K562 (cell line): ENCODE data around the gene GNAI2. TPM values are rescaled to one million over a fixed set of nuclear protein-coding genes. Genes with fewer than 3 reads are reported as not detected.

Source experiments
- ATAC-seq: fragments of 200-7000 bp; cut with Tn5 transposase; 3 replicates; pipeline ENCODE4 v1.9.1; 2020; ENCODE audit warnings: moderate library complexity
- BruUV-seq: library from RNA; stranded (reverse); fragments of 400-500 nt; replicated peaks from 2 replicates; lab custom pipeline; 2021; lab: Mats Ljungman, UMichigan
- CTCF ChIA-PET: fragments of 300-600 bp; formaldehyde crosslinking; extraction: SDS; loops from one replicate; lab custom pipeline; 2021; ENCODE audit warnings: low intra/inter-chr PET ratio; lab: Yijun Ruan, JAX
- POLR2A ChIA-PET: fragments of 300-600, 350-650 bp; sonication (Branson Sonifier 250); formaldehyde crosslinking; extraction: SDS; loops from one replicate; lab custom pipeline; 2021; ENCODE audit warnings: antibody characterized with exemption, inconsistent platforms; lab: Yijun Ruan, JAX
- DNase-seq, 4 experiments: peaks; one replicate each; pipeline versions ENCODE4 v3.0.0 to v3.0.0-alpha.2; 2011 to 2018; ENCODE audit warnings: low spot score in 3 of 4, mixed read lengths in 3 of 4; ENCODE audit errors: extremely low read depth in 1 of 4
- FAIRE-seq: peaks from 2 replicates; lab custom pipeline; 2011; peaks lifted over from hg19 to GRCh38; lab: Jason Lieb, UNC
- H2AFZ ChIP-seq: 2 replicates; pipeline ENCODE4 v1.6.0; 2011; ENCODE audit warnings: low read depth, low read length, control low read depth, inconsistent platforms
- H3K27ac ChIP-seq: fragments of 200-600 bp; 3 replicates; pipeline ENCODE4 v1.8.0; 2011; ENCODE audit warnings: low read depth, mild to moderate bottlenecking, control low read depth, inconsistent platforms, low read length, moderate library complexity, mixed read lengths; ENCODE audit errors: extremely low read depth
- H3K27me3 ChIP-seq, 2 experiments: fragments of 300-600 bp in 1 of 2; 2 replicates in 1 of 2; 3 replicates in 1 of 2; pipeline versions ENCODE4 v1.6.0 to v1.8.0; 2011; ENCODE audit warnings: inconsistent platforms in 2 of 2, low read length in 2 of 2, mild to moderate bottlenecking in 1 of 2, mixed read lengths in 1 of 2, moderate library complexity in 1 of 2; ENCODE audit not compliant: control insufficient read depth in 2 of 2, insufficient read depth in 2 of 2
- H3K36me3 ChIP-seq: fragments of 300-600 bp; 3 replicates; pipeline ENCODE4 v1.8.0; 2011; ENCODE audit warnings: mild to moderate bottlenecking, low read length, inconsistent platforms; ENCODE audit not compliant: control insufficient read depth, insufficient read depth
- H3K4me1 ChIP-seq, 2 experiments: fragments of 200-600 bp in 1 of 2; replicated peaks in 1 of 2; 2 replicates in 1 of 2; 3 replicates in 1 of 2; pipeline versions ENCODE4 v1.5.1 to v1.8.0; 2011; ENCODE audit warnings: inconsistent platforms in 2 of 2, low read length in 2 of 2, mild to moderate bottlenecking in 1 of 2, mixed read lengths in 1 of 2, moderate library complexity in 1 of 2; ENCODE audit not compliant: control insufficient read depth in 2 of 2, insufficient read depth in 2 of 2
- H3K4me2 ChIP-seq: 2 replicates; pipeline ENCODE4 v1.6.1; 2011; ENCODE audit warnings: low read length, control low read depth, inconsistent platforms, mixed read lengths; ENCODE audit not compliant: insufficient read depth
- H3K4me3 ChIP-seq: fragments of 200-600 bp; sonication (generic), shearing (Covaris generic); 2 replicates; pipeline ENCODE4 v1.5.1; 2016; ENCODE audit warnings: control low read depth, inconsistent platforms
- H3K79me2 ChIP-seq: fragments of 200-600 bp; 3 replicates; pipeline ENCODE4 v1.8.0; 2011; ENCODE audit warnings: low read length, inconsistent platforms; ENCODE audit not compliant: control insufficient read depth, insufficient read depth
- H3K9ac ChIP-seq, 2 experiments: 2 replicates each; pipeline versions ENCODE4 v1.6.0 to v1.6.1; 2011; ENCODE audit warnings: low read depth in 2 of 2, low read length in 2 of 2, control low read depth in 1 of 2, inconsistent platforms in 1 of 2, mild to moderate bottlenecking in 1 of 2, mixed read lengths in 1 of 2; ENCODE audit not compliant: insufficient read depth in 1 of 2
- H3K9me1 ChIP-seq: one replicate; pipeline ENCODE4 v1.6.0; 2011; ENCODE audit warnings: inconsistent platforms, mild to moderate bottlenecking, low read length, moderate library complexity; ENCODE audit not compliant: control insufficient read depth, insufficient read depth
- H3K9me3 ChIP-seq: replicated peaks from 2 replicates; pipeline ENCODE4 v1.5.1; 2011; ENCODE audit warnings: low read depth, low read length, inconsistent platforms; ENCODE audit not compliant: control insufficient read depth, insufficient read depth
- H4K20me1 ChIP-seq: replicated peaks from 2 replicates; pipeline ENCODE4 v1.6.1; 2011; ENCODE audit warnings: low read length, inconsistent platforms, mixed read lengths; ENCODE audit not compliant: control insufficient read depth, insufficient read depth
- CTCF ChIP-seq, 3 experiments: IDR thresholded peaks in 2 of 3; conservative IDR thresholded peaks in 1 of 3; 2 replicates each; pipeline ENCODE4 v1.5.1; 2011 to 2012; ENCODE audit warnings: low read length in 3 of 3, mild to moderate bottlenecking in 3 of 3, control low read depth in 2 of 3, improper control_type of control experiment in 1 of 3, inconsistent platforms in 1 of 3, low read depth in 1 of 3, mixed read lengths in 1 of 3, moderate library complexity in 1 of 3; ENCODE audit not compliant: insufficient read depth in 2 of 3
- MTF1 ChIP-seq: fragments of 250-450 bp; sonication (Bioruptor Pico); IDR thresholded peaks from 2 replicates; pipeline ENCODE4 v1.9.0; 2021; ENCODE audit warnings: moderate library complexity, mild to moderate bottlenecking, inconsistent platforms, borderline replicate concordance
- MYC ChIP-seq, 2 experiments: fragments of 250-450 bp in 1 of 2; sonication (Bioruptor Pico) in 1 of 2; IDR thresholded peaks; 2 replicates each; pipeline versions ENCODE4 v1.5.1 to v1.6.1; 2012 to 2021; ENCODE audit warnings: low read depth in 2 of 2, borderline replicate concordance in 1 of 2, improper control_type of control experiment in 1 of 2, low read length in 1 of 2, mild to moderate bottlenecking in 1 of 2, moderate library complexity in 1 of 2
- PREB ChIP-seq: sonication (generic); formaldehyde crosslinking; IDR thresholded peaks from 2 replicates; pipeline ENCODE4 v1.8.1; 2023; ENCODE audit warnings: mild to moderate bottlenecking, missing genetic modification reagents
- RAD21 ChIP-seq, 2 experiments: fragments of 250-450 bp in 1 of 2; fragments of 450-650 bp in 1 of 2; sonication (Bioruptor Pico) in 1 of 2; formaldehyde crosslinking in 1 of 2; IDR thresholded peaks in 1 of 2; conservative IDR thresholded peaks in 1 of 2; 2 replicates each; pipeline versions ENCODE4 v1.4.0 to v1.8.0; 2020 to 2022; ENCODE audit warnings: mild to moderate bottlenecking in 2 of 2, moderate library complexity in 1 of 2
- RBM15 ChIP-seq: fragments of 200-400 bp; formaldehyde crosslinking; IDR thresholded peaks from 2 replicates; pipeline ENCODE4 v1.6.1; 2018; ENCODE audit warnings: mild to moderate bottlenecking, low read length, moderate library complexity; ENCODE audit not compliant: insufficient read depth
- ZNF140 ChIP-seq: fragments of 250-450 bp; sonication (Bioruptor Pico); IDR thresholded peaks from 2 replicates; pipeline ENCODE4 v1.8.0; 2021; ENCODE audit warnings: moderate library complexity, mild to moderate bottlenecking, inconsistent platforms
- ZNF184 ChIP-seq: sonication (generic); formaldehyde crosslinking; IDR thresholded peaks from 2 replicates; pipeline ENCODE4 v1.5.0; 2020; ENCODE audit warnings: missing genetic modification reagents
- ZNF324 ChIP-seq: fragments of 250-450 bp; sonication (Bioruptor Pico); IDR thresholded peaks from 2 replicates; pipeline ENCODE4 v1.4.0; 2020; ENCODE audit warnings: mild to moderate bottlenecking
- ZNF707 ChIP-seq: fragments of 250-450 bp; sonication (Bioruptor Pico); conservative IDR thresholded peaks from 2 replicates; pipeline ENCODE4 v1.8.0; 2022; ENCODE audit warnings: inconsistent platforms, mild to moderate bottlenecking, moderate library complexity
- WGBS: fragments of 100-300 bp; shearing (Covaris generic); methylation state at CpG from one replicate; pipeline ENCODE4 v1.1.6; 2016; ENCODE audit warnings: low coverage, mixed read lengths; ENCODE audit not compliant: insufficient coverage; ENCODE audit errors: missing lambda C conversion rate; 5-methylcytosine and 5-hydroxymethylcytosine counted together
- in situ Hi-C: fragments of 300-500 bp; cut with MboI; formaldehyde crosslinking; loops from 4 replicates; pipeline ENCODE4 v1.15.0; 2018; ENCODE audit warnings: inconsistent platforms, mixed read lengths
- intact Hi-C: fragments of 100-400 bp; cut with micrococcal nuclease; formaldehyde crosslinking; loops from 2 replicates; pipeline ENCODE4 v1.14.2; 2022
- polyA plus RNA-seq, 8 experiments: library from polyadenylated mRNA; depleted of rRNA in 4 of 8; stranded (reverse) in 5 of 8; unstranded in 3 of 8; fragments of >200 nt; fragmentation: Nextera tagmentation in 2 of 8; fragmentation: Illumina TruSeq in 1 of 8; extraction: Ambion mirVana in 2 of 8; extraction: Trizol in 1 of 8; gene quantifications; 2 replicates each; pipeline versions ENCODE4 v1.2.1 to v1.2.3, GENCODE V29; 2011 to 2014; ENCODE audit warnings: inconsistent platforms in 1 of 8, missing spikeins in 1 of 8
- total RNA-seq, 7 experiments: library from RNA; depleted of rRNA in 6 of 7; stranded (reverse); fragments of >200 nt in 6 of 7; fragmentation: Illumina TruSeq in 2 of 7; extraction: Trizol in 2 of 7; gene quantifications; 2 replicates each; pipeline versions ENCODE4 v1.2.1 to v1.2.3, GENCODE V29; 2011 to 2021; ENCODE audit warnings: low replicate concordance in 1 of 7
- TF ChIP-seq, protein P1 (sequence below): fragments of 250-450 bp; sonication (Bioruptor Pico); IDR thresholded peaks from 2 replicates; pipeline ENCODE4 v1.5.1; 2021; ENCODE audit warnings: mild to moderate bottlenecking
- TF ChIP-seq, protein P2 (sequence below), 2 experiments: IDR thresholded peaks; 2 replicates each; pipeline ENCODE4 v1.6.1; 2012; ENCODE audit warnings: improper control_type of control experiment in 2 of 2, low read depth in 2 of 2, low read length in 2 of 2, borderline replicate concordance in 1 of 2

The GNAI2 gene
- total and polyA plus RNA-seq, 9 of the 15 experiments (the other 6 are each of a cell fraction or from before 2014, with no cell fraction given): 1.1 to 72.2 (median 42.7) TPM

- POLR2A ChIA-PET: interaction anchor here (0.7 to 0.9 kb wide), 2 partner anchors 11 to 71 kb away, joined by 3 read pairs; partner anchors contain the start of gene IFRD2
- TF ChIP-seq ZNF184 (CRISPR knock-in tag) (no peak), RAD21 (CRISPR knock-in tag; conservative IDR thresholded peaks at IDR 0.05 in 1 of 2, IDR thresholded peaks at IDR 0.05 in 1 of 2) (peak in 1 of 2 experiments; percentile 20; a peak in 1 of 4 replicates), RBM15 (no peak), ZNF707 (CRISPR knock-in tag) (no peak), ZNF140 (CRISPR knock-in tag) (no peak), PREB (CRISPR knock-in tag) (no peak), MTF1 (CRISPR knock-in tag) (no peak), ZNF324 (no peak), MYC (IDR thresholded peaks at IDR 0.05; ENCODE audit: low read depth, low read length) (no peak), MYC (CRISPR knock-in tag; IDR thresholded peaks at IDR 0.05; ENCODE audit: borderline replicate concordance, low read depth) (no peak), CTCF (IDR thresholded peaks at IDR 0.05 in 2 of 3, conservative IDR thresholded peaks at IDR 0.05 in 1 of 3; ENCODE audit: insufficient read depth in 2 of 3, low read depth in 1 of 3, low read length in 3 of 3) (peak; percentile 37 to 44 (median 41); a peak in 5 of 6 replicates)
- TF ChIP-seq, protein P1, sequence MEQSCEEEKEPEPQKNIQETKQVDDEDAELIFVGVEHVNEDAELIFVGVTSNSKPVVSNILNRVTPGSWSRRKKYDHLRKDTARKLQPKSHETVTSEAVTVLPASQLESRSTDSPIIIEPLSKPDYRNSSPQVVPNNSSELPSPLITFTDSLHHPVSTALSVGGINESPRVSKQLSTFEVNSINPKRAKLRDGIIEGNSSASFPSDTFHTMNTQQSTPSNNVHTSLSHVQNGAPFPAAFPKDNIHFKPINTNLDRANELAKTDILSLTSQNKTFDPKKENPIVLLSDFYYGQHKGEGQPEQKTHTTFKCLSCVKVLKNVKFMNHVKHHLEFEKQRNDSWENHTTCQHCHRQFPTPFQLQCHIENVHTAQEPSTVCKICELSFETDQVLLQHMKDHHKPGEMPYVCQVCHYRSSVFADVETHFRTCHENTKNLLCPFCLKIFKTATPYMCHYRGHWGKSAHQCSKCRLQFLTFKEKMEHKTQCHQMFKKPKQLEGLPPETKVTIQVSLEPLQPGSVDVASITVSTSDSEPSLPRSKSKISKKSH (CRISPR knock-in tag): no peak
- TF ChIP-seq, protein P2, sequence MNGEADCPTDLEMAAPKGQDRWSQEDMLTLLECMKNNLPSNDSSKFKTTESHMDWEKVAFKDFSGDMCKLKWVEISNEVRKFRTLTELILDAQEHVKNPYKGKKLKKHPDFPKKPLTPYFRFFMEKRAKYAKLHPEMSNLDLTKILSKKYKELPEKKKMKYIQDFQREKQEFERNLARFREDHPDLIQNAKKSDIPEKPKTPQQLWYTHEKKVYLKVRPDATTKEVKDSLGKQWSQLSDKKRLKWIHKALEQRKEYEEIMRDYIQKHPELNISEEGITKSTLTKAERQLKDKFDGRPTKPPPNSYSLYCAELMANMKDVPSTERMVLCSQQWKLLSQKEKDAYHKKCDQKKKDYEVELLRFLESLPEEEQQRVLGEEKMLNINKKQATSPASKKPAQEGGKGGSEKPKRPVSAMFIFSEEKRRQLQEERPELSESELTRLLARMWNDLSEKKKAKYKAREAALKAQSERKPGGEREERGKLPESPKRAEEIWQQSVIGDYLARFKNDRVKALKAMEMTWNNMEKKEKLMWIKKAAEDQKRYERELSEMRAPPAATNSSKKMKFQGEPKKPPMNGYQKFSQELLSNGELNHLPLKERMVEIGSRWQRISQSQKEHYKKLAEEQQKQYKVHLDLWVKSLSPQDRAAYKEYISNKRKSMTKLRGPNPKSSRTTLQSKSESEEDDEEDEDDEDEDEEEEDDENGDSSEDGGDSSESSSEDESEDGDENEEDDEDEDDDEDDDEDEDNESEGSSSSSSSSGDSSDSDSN (IDR thresholded peaks at IDR 0.05; ENCODE audit: borderline replicate concordance in 1 of 2, low read depth in 2 of 2, low read length in 2 of 2): no peak
Observed at GRCh38 chr3:50221411-50222168, 14.4 kb upstream of the GNAI2 start.

More at GRCh38 chr3:50221411-50222168, 14.4 kb upstream of the GNAI2 start:
- FAIRE-seq: no peak
- no peaks in the 10 kb centered on the region for H3K9me1 ChIP-seq
- no peaks in the 10 kb centered on the region for H3K79me2 ChIP-seq
- DNase-seq: peak in 2 of 4 experiments; percentile 27 to 33
- no TSS peak for BruUV-seq
- H3K27me3 ChIP-seq: peaks cover 3 to 19% of the 10 kb centered on the region in 2 experiments; a peak in 2 of 5 replicates
- no peaks in the 10 kb centered on the region for H3K36me3 ChIP-seq
- no peaks in the 10 kb centered on the region for H4K20me1 ChIP-seq
- H3K27ac ChIP-seq: no peak overlapping the region
- WGBS: 20% methylated on average over 11 of the region's 12 CpGs
- intact Hi-C loops: loop anchor here (1.0 kb wide), 1 partner anchor 27 kb away; no protein-coding TSS in a partner anchor
- ATAC-seq: peak; percentile 57
- H3K4me3 ChIP-seq: no peak overlapping the region
- H2AFZ ChIP-seq: no peak overlapping the region
- H3K4me1 ChIP-seq: peaks cover 0 to 12% of the 10 kb centered on the region in 2 experiments; a peak in 4 of 5 replicates
- CTCF ChIA-PET: interaction anchor here (0.7 kb wide), 1 partner anchor 519 kb away, joined by 3 read pairs; no protein-coding TSS in a partner anchor
- H3K4me2 ChIP-seq: no peak overlapping the region
- H3K9ac ChIP-seq: peak overlapping the region in 1 of 2 experiments; percentile 64; a peak in 2 of 4 replicates
- in situ Hi-C loops: no loop called here
- no peaks in the 10 kb centered on the region for H3K9me3 ChIP-seq
